Amniotic stem cell (primary cell): Measurements from ENCODE around the gene MAPK8.
"Not testable (repeated sequence)": the region's sequence is repeated elsewhere in the genome, so short reads cannot be mapped to it uniquely, and the experiment has no call there.

Experiments used
- DNase-seq: peaks from one replicate; lab custom pipeline; 2025; lab: John Stamatoyannopoulos, UW

MAPK8 gene

DNA sequence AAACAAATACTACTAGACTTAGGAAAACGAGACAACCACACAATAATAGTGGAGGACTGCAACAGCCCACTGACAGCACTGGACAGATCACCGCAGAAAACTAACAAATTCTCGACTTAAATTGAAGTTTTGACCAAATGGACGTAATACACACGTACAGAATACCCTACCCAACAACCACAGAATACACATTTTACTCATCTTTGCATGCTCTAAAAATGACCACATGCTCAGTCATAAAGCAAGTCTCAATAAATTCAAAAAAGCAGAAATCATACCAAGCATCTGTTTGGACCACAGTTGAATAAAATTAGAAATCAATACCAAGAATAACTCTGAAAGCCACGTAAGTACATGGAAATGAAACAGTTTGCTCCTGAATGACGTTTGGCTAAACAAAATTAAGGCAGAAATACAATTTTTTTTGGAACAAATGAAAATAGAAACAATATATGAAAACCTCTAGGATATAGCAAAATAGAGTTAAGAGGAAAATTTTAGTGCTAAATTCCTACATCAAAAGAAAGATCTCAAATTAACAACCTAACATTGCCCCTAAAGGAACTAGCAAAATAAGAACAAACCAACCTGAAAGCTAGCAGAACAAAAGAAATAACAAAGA is 30.6 kb downstream of the MAPK8 start:
- DNase-seq: no peak

DNA sequence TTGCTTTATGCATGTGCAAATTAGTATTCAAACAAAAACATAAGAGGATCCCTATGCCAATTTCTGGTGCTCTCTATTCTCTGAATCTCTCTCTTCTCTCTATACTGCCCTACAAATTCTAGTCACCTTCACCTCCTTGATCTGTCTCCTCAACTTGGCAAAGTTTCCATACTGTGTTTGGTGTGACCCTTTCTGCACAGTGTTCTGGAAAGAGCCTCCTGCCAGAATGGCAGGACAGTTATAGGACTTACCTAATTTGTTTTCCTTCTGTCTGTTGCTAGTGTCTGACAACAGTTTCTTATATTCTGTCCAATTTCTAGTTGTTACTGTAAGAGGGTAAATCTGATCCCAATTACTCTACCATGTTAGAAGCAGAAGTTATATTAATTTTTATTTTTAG is 34.3 kb downstream of the MAPK8 start:
- no peak for DNase-seq

DNA sequence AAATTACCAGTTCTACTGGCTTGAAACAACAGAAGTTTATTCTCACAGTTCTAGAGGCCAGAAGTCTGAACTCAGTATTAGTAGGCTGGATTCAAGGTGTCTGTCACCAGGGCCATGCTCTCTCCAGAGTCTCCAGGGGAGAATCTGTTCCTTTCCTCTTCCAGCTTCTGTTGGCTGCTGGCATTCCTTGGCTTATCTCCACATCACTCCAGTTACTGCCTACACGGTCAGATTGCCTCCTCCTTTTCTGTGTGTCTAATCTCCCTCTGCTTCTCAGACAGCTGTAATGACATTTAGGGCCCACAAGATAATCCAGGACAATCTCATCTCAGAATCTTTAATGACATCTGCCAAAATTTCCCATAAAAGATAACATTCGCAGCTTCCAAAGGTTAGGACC is 36.6 kb downstream of the MAPK8 start:
- no peak for DNase-seq

DNA sequence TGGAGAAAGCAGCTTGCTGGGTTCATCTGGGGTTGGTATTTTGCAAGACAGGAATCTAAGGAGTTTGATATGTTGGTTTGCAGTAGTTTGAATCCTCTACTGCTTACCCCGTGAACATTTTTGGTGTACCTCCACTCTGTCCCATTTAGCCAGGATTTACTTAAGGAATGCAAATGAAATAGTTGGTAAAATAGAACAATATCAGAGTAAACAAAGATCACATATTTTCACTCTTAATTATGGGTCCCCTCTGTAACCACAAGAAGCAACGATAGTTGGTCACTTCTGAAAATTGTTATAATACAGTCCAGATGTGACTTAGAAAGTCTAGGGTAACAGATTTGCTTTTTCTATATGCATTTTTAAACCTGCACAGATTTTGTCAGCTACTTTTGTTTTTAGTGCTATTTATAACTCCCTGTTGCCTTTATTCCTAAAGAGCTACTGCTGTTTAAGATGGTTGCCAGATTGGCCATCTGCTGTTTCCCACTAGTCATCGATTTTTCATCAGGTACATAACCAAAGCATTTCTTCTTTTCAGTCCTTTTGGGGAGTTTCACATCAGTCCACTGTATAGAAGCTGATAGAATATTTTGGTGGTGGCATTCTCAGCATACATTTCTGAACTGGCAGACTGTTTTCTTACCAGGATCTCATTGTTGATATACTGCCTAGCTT is 37.6 kb downstream of the MAPK8 start:
- DNase-seq: no peak

DNA sequence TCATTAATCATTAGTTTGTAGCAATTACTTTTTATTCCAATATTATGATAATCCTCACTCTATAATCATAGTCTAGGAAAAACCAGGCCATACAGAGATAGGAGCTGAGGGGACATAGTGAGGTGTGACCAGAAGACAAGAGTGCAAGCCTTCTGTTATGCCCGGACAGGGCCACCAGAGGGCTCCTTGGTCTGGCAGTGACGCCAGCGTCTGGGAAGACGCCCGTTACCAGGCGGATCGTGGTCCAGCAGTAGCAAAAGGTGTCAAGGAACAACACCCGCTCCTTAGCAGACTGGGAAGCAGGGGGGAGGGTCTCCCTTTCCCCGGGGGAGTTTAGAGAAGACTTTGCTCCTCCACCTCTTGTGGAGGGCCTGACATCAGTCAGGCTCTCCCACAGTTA is 39.8 kb downstream of the MAPK8 start:
- DNase-seq: not testable (repeated sequence)

DNA sequence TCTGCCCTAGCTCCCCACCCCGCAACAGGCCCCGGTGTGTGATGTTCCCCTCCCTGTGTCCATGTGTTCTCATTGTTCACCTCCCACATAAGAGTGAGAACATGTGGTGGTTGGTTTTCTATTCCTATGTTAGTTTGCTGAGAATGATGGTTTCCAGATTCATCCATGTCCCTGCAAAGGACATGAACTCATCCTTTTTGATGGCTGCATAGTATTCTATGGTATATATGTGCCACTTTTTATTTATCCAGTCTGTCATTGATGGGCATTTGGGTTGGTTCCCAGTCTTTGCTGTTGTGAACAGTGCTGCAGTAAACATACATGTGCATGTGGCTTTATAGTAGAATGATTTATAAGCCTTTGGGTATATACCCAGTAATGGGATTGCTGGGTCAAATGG is 41.1 kb downstream of the MAPK8 start:
- not testable (repeated sequence) for DNase-seq

DNA sequence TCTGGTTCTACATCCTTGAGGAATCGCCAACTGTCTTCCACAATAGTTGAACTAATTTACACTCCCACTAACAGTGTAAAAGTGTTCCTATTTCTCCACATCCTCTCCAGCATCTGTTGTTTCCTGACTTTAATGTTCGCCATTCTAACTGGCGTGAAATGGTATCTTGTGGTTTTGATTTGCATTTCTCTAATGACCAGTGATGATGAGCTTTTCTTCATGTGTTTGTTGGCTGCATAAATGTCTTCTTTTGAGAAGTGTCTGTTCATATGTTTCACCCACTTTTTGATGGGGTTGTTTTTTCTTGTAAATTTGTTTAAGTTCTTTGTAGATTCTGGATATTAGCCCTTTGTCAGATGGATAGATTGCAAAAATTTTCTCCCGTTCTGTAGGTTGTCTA is 41.5 kb downstream of the MAPK8 start:
- DNase-seq: not testable (repeated sequence)

DNA sequence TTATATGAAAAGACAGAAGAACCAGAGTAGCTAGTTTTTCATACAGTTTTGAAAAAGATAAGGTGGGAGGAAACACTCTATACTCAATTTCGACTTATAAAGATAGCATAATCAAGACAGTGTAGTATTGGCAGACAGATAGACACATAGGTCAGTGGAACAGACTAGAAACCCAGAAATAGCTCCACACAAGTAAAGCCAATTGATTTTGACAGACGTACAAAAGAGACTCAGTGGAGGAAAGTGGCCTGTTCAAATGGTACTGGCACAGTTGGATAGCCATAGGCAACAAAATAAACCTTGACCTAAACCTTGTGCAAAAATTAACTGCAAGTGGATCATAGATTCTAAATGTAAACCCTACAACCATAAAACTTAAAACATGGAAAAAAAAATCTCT is 46.8 kb downstream of the MAPK8 start:
- no peak for DNase-seq

DNA sequence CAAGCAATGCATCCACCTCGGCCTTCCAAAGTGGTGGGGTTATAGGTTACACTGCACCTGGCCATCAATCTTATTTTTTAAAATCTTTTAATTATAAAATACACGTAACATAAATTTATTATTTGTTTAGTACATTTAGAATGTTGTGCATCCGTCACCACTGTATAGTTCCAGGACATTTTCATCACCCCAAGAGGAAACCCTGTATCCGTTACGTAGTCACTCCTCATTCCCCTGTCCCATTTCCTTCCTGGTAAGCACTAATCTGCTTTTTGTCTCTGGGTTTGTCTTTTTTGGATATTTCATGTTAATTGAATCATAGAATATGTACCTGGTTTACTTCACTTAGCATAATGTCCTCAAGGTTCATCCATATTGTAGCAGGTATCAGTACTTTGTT is 51.2 kb downstream of the MAPK8 start:
- no peak for DNase-seq

DNA sequence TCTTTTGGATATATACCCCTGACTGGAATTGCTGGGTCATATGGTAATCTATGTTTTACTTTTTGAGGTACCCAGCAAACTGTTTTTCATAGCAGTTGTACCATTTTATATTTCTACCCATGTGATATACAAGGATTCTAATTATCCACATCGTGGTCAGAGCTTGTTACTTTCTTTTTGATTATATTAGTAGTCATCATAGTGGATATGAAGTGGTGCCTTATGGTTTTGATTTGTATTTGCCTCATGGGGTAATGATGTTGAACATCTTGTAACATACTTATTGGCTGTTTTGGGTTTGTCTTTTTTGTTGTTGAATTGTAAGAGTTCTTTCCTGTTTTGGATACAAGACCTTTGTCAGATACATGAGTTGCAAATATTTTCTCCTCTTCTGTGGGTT is 51.7 kb downstream of the MAPK8 start:
- no peak for DNase-seq

DNA sequence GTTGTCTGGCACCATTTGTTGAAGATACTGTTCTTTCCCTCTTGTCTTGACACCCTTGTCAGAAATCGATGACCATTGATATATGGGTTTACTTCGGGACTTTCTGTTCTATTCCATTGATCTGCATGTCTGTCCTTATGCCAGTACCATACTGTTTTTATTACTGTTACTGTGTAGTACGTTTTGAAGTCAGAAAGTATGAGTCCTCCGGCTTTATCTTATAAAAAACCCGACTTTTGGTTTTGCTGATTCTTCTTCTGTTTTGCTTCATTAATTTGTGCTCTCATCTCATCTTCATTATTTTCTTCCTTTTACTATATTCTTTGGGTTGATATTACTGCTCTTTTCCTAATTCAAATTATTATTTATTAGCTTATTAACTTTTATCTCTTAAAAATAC is 52.4 kb downstream of the MAPK8 start:
- no peak for DNase-seq

DNA sequence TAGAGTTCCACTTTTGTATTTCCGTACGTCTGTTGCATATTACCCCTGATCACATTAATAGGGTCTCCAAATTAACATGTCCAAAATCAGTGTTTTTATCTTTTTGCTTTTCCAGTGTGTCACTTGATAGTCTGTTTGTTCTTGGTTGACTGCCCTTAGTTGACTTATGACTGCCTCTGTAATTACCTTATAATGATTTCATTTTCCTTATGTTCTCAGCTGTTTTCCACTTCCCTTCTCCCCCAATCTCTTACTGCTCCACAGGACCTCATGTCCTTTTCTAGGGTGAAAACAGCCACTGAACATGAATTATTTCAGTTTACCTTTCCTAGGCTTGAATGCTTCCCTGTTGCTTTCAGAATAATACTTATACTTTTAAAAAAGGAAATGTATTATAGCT is 54.7 kb downstream of the MAPK8 start:
- no peak for DNase-seq

DNA sequence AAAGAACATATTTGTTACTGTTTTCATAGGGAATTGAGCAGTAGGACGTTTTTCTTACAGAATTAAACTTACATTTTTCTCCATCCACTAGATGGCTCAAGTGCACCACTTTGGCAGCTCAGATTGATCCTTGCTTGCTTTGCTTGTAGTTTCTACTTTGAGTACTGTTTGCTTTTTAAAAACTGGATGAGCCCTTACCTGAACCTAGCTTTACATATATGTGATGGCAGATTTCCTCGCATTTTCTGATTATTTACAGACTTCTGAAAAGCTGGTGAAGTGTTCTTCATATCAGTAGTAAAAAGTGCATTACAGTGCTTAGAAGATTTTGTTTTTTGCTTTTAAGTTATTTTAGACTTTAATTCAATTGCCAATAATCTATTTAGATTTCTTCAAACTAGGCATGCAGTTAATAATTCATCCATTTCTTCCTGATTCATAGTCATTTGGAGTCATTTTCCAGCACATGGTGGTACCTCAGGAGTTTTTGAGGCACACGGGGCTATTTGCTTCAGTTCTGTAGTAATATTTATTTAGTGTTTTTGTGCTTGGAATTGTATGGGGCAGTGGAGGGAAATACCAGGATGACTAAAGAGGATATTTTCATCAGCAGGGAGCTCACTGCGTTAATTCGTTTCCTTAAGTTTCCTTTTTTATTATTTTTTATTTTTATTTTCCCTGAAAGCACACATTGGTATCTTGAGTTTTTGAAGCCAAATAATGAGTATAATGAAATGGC is 57.3 kb downstream of the MAPK8 start:
- peak; percentile 40 for DNase-seq

DNA sequence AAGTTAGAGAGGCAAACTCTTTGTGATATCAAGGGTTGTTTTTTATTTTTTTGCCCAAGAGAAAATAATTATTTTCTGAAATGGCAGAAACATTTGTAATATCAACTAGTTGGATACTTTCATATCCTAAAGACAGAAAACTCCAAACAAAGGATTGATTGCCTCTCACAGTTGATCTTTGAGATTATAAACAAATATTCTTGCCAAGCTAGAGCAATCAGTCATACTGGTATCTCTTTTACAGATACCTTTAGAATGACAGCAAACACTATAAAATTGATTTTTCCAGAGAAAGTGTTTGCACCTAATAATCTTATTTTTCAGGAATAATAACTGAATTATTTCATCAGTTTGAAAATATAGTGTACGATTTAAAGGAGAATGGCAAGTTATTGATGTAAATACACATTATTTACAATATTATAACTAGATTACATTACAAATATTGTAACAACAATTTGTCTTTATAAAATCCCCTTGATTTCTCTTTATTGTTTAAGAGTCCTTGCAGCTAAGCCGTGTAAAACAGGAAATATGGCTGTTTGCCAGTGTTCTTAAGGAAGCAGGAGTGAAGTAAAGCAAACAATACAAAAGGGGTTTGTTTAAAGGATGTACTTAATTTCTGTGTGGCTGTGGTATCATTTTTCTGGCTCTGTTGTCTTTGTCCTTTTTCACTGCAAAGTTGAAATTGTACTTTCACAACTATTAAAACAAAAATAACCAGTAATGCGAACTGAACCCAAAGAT is 58.4 kb downstream of the MAPK8 start:
- DNase-seq: no peak

DNA sequence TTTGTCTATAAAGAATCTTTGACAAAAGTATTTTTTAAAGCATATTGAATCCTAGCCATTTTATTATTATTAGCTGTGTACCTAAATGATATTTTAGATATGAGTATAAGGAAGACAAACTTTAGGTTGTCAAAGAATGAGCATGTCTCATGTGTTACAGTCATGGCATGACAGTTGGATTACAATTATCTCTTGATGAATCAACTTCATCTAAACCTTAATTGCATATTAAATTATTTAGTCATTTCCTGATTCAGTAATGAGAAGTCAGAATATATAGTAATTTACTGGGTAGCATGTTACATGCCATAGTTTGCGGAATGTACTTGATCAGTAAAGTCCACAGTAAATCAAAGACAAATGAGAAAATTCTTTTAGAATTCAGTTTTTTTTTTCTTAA is 59.2 kb downstream of the MAPK8 start:
- DNase-seq: no peak

DNA sequence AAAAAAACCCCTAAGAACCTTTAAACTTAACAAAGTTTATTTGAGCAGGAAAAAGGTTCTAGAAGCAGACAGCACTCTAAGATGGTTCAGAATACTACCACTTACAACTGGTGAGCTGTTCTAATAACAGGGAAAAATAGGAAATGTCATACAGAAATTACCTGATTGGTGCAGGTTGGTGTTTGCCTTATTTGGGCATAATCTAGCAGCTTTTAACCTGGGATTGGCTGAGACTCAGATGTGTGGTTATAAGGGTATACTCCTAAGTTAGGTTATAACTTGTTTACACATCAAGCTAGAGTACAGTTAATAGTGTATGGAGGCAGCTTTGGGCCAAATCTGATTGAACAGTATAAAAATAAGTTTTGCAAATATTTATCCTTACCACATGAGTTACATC is 59.8 kb downstream of the MAPK8 start:
- no peak for DNase-seq

DNA sequence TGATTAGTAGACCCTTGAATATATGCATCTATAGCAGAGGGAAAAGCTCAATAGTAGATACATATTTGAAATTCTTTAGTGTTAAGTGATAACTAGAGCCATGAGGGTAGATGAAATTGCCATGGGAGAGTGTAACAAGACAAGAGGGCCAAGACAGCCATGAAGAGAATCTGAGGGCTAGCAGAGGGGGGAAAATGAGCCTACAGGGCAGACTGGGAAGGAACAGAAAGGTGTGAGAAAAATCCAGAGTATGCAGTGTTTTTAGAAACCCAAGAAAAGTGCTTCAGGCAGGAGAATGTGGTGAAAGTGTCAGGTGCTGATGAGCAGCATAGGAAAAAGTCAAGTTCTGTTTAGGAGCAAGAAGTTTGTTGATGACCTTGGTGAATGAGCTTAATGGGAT is 63.0 kb downstream of the MAPK8 start:
- no peak for DNase-seq

DNA sequence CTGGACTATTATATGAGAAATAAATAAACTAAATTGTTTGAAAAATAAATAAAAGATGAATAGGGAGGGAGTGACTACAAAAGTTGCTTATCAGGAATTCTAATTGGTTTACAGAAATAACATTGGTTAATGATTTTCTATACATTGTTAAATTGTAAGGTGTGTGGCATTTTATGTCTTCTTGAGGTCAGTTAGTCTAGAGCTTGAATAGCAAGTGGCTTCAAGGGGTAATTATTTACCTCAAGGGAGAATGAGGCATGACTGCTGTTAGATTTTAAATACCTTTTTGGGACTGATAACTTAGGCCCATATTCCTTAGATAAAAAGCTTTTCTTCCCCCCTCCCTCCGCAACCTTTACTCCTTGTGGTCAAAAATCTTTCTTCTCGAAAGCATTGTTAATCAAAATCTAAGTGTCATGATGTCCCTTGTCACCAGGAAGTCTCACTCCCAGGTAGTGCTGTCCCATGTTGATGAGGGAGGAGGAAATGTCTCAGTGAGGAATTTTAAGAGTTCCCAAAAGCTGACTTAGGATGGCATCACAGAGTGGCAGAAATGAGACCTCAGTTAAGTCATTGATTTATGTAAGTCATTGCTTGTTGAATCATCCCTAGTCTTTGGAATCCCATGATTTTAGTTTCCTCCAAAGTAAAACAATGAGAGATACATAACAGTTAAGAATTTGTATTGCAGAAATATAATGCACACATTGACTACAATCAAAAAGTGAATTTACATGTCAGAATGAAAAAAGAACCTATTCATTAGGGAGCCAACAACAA is 71.5 kb downstream of the MAPK8 start:
- no peak for DNase-seq

DNA sequence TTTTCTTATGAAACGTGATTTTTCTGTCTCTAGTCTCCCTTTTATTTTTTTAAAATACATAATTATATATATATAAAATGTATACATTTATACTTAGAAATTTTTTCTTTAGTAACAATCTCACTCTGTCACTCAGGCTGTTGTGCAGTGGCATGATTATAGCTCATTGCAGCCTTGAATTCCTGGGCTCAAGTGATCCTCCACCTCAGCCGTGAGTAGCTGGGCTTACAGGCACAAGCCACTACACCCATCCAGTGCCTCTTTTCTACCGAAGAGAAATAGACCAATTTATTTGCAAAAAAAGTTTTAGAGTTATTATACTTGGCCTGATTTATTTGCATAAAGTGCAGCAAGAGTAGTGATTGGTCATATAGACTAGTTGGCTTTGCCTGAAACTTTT is 72.2 kb downstream of the MAPK8 start:
- DNase-seq: no peak

DNA sequence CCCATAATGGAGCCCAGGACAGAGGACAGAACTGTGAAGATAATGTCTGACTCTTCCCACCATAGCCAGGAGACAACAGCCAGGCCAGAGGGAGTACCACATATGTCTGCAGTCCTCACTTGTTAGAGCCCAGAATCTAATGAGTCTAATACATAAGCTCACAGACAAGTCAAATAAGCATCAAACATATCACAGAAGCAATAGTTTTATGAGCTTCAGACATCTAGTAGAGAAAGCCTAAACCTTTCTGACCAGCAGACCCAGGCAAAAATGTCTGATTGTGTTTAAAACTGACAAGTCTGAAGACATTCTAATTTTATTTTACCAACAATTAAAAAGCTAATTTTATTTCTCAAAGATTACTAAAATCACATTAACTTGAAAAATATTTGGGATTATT is 75.5 kb downstream of the MAPK8 start:
- no peak for DNase-seq

DNA sequence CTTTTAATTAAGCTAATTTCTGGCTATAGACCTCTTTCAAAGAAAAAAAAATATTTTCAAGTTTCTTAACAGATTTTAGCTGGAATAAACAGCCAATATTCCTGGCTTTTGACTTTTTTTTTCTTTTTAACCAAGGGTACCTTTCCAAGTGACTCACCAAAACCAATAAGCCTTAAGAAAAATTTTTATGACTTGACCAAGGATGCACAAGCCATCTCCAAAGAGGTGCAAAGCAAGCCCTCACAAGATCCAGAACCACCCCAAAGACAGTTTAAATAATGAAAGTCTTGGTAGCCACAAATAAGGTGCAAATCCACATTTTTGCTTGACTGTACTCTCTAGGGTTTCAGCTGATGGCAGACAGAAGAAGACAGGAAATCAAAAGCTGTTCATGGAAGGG is 76.5 kb downstream of the MAPK8 start:
- no peak for DNase-seq

DNA sequence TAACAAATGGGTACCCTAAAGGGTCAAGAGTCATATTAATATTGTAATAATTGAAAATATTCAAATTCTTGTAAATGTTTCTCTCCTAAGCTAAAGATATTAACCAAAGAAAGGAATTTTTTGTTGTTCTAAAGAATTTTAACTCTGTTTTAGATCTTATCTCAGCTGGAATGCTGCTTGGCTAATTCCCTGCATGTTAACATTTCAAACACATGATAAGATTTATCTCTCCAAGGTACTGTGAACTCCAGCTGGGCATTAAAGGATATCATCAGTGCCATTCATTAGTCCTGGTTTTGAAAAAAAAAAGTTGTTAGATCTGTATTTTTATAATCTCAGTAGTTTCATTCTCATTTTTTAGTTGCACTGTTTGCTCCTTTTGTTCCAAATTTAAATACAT is 76.9 kb downstream of the MAPK8 start:
- no peak for DNase-seq
